CD14-positive monocyte (primary cell): ENCODE results near the gene MUC5B. TPM values are rescaled to one million over a fixed set of nuclear protein-coding genes. Genes with fewer than 3 reads are reported as not detected.
A peak's percentile ranks its signal among the peaks of the same experiment; 100 is the strongest.

Experiments used
- DNase-seq, 3 donors: peaks; one replicate each; pipeline ENCODE4 v3.0.0-alpha.2; 2011 to 2022
- H2AFZ ChIP-seq: 2 replicates; pipeline ENCODE4 v1.6.0; 2012; ENCODE audit warnings: mild to moderate bottlenecking, low read depth, low read length, inconsistent platforms; ENCODE audit not compliant: insufficient read depth, poor library complexity, severe bottlenecking
- H3K27ac ChIP-seq, 2 donors: 1 replicate in 1 of 2; 2 replicates in 1 of 2; pipeline ENCODE4 v1.5.1; 2012 to 2013; ENCODE audit warnings: low read length in 2 of 2, control low read depth in 1 of 2, inconsistent platforms in 1 of 2, low read depth in 1 of 2, mild to moderate bottlenecking in 1 of 2
- H3K27me3 ChIP-seq, 2 donors: one replicate each; pipeline versions ENCODE4 v1.6.0 to v1.6.1; 2011 to 2013; ENCODE audit warnings: low read length in 2 of 2; ENCODE audit not compliant: control insufficient read depth in 2 of 2, insufficient read depth in 2 of 2
- H3K36me3 ChIP-seq, 2 donors: replicated peaks in 1 of 2; 1 replicate in 1 of 2; 2 replicates in 1 of 2; pipeline versions ENCODE4 v1.5.1 to v1.6.1; 2012 to 2013; ENCODE audit warnings: low read length in 2 of 2, control low read depth in 1 of 2, inconsistent platforms in 1 of 2, mild to moderate bottlenecking in 1 of 2; ENCODE audit not compliant: insufficient read depth in 2 of 2, control insufficient read depth in 1 of 2
- H3K4me1 ChIP-seq, 2 donors: 1 replicate in 1 of 2; 2 replicates in 1 of 2; pipeline versions ENCODE4 v1.5.1 to v1.6.1; 2012 to 2013; ENCODE audit warnings: low read length in 2 of 2, control low read depth in 1 of 2, inconsistent platforms in 1 of 2, mild to moderate bottlenecking in 1 of 2, moderate library complexity in 1 of 2; ENCODE audit not compliant: insufficient read depth in 2 of 2, control insufficient read depth in 1 of 2
- H3K4me2 ChIP-seq: replicated peaks from 2 replicates; pipeline ENCODE3; 2012; ENCODE audit warnings: low read length, moderate library complexity, mild to moderate bottlenecking; ENCODE audit not compliant: poor library complexity, severe bottlenecking; ENCODE audit errors: extremely low read depth
- H3K4me3 ChIP-seq, 3 experiments: fragments of 200-600 bp in 1 of 3; sonication (generic) in 1 of 3; replicated peaks in 1 of 3; 1 replicate in 2 of 3; 2 replicates in 1 of 3; pipeline ENCODE4 v1.5.1; 2011 to 2013; ENCODE audit warnings: low read length in 3 of 3, mild to moderate bottlenecking in 3 of 3, control low read depth in 2 of 3, low read depth in 2 of 3, inconsistent platforms in 1 of 3, moderate library complexity in 1 of 3
- H3K79me2 ChIP-seq: 2 replicates; pipeline ENCODE4 v1.6.0; 2012; ENCODE audit warnings: mild to moderate bottlenecking, control low read depth, inconsistent platforms, low read length, moderate library complexity; ENCODE audit not compliant: insufficient read depth
- H3K9ac ChIP-seq: 2 replicates; pipeline ENCODE4 v1.6.0; 2017; ENCODE audit warnings: low read length, mild to moderate bottlenecking; ENCODE audit not compliant: insufficient read depth, poor library complexity, severe bottlenecking
- H3K9me3 ChIP-seq, 2 donors: replicated peaks in 1 of 2; 1 replicate in 1 of 2; 2 replicates in 1 of 2; pipeline versions ENCODE4 v1.5.1 to v1.6.1; 2012 to 2013; ENCODE audit warnings: low read length in 2 of 2, control low read depth in 1 of 2; ENCODE audit not compliant: control insufficient read depth in 1 of 2, insufficient read depth in 1 of 2
- H4K20me1 ChIP-seq: 2 replicates; pipeline ENCODE4 v1.6.0; 2012; ENCODE audit warnings: mild to moderate bottlenecking, low read length, control low read depth, moderate library complexity; ENCODE audit not compliant: insufficient read depth
- H3K27ac Mint-ChIP-seq, 7 donors: one replicate each; pipeline ENCODE4 v1.8.0; 2020; ENCODE audit warnings: mild to moderate bottlenecking in 7 of 7, mixed read lengths in 7 of 7, moderate library complexity in 6 of 7, inconsistent platforms in 2 of 7
- H3K27me3 Mint-ChIP-seq, 3 donors: one replicate each; pipeline ENCODE4 v1.8.0; 2021 to 2022; ENCODE audit warnings: low read depth in 3 of 3, mild to moderate bottlenecking in 3 of 3, mixed read lengths in 3 of 3, moderate library complexity in 3 of 3, inconsistent platforms in 1 of 3
- H3K36me3 Mint-ChIP-seq, 2 donors: one replicate each; pipeline ENCODE4 v1.8.0; 2020; ENCODE audit warnings: mixed read lengths in 2 of 2, inconsistent platforms in 1 of 2, mild to moderate bottlenecking in 1 of 2
- H3K4me1 Mint-ChIP-seq: one replicate; pipeline ENCODE4 v1.8.0; 2020; ENCODE audit warnings: mild to moderate bottlenecking, mixed read lengths
- H3K4me3 Mint-ChIP-seq, 2 donors: one replicate each; pipeline ENCODE4 v1.8.0; 2020; ENCODE audit warnings: mild to moderate bottlenecking in 2 of 2, mixed read lengths in 2 of 2, moderate library complexity in 1 of 2
- H3K9me3 Mint-ChIP-seq, 7 donors: one replicate each; pipeline ENCODE4 v1.8.0; 2020 to 2022; ENCODE audit warnings: mixed read lengths in 7 of 7, mild to moderate bottlenecking in 6 of 7, moderate library complexity in 6 of 7, inconsistent platforms in 2 of 7
- WGBS: methylation state at CpG from one replicate; pipeline ENCODE4 v1.1.5; 2013; ENCODE audit warnings: missing lambda C conversion rate; ENCODE audit not compliant: insufficient coverage; 5-methylcytosine and 5-hydroxymethylcytosine counted together
- intact Hi-C, 2 donors: fragments of 100-400 bp; cut with micrococcal nuclease; formaldehyde crosslinking; loops; one replicate each; pipeline versions ENCODE4 v1.15.0 to v1.15.1; 2023
- polyA plus RNA-seq, 3 donors: library from polyadenylated mRNA; depleted of rRNA in 1 of 3; unstranded in 2 of 3; stranded (reverse) in 1 of 3; fragments of 300-500 nt in 2 of 3; fragments of >200 nt in 1 of 3; fragmentation: Illumina TruSeq in 2 of 3; gene quantifications; 1 replicate in 2 of 3; 2 replicates in 1 of 3; pipeline ENCODE4 v1.2.3, GENCODE V29; 2012 to 2021
- TF ChIP-seq, protein P1 (sequence below): fragments of 200-600 bp; IDR thresholded peaks from one replicate; pipeline ENCODE4 v1.8.0; 2022; ENCODE audit warnings: antibody characterized with exemption, mild to moderate bottlenecking

The MUC5B gene
- polyA plus RNA-seq, 3 donors, result not detected

DNA sequence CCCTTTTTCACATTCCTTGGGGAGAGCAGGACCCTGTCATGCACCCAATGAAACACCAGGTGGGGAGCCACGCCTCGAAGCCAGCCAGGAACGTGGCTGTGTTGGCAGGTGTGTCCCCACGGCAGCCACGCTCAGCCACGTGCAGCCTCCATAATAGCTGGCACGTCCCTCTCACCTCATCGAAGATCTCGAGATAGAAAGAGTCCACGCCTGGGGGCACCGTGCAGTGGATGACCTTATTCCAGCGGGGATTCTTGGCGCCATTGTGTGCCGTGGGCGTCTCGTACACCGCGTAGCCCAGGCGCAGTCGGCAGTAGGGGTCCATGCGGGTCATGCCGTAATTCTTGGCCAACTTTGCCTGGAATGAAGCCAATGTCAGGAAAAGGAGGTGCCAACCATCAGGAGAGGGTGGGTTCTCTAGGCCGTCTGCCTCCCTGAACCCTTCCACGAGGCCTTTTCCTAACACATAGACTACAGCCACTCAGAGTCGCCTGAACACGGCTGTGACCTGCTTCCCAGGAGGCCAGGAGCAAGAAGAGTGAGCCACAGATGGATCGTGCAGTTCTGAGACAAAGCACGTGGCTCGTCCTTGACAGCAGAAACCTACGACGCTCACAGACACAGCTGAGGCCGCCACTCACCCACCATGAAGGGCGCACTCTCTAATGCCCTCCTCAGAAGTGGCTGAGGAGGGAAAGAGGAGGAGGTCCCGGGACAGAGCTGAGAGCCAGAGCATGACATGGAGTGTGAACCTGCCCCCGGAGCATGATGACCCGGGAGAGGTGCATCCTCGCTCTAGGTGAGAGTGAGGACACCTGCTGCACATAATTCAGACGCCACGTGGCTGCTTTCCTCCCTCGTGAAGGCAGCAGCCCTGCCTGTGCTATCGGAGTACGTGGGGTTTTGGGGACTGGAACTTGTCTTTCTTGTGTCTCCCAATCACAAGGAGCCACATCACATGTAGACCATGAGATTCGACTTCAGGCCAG, 67.5 kb downstream of the MUC5B start:
- intact Hi-C loops, result loop anchor here in 1 of 2 donors (5.0 to 10.0 kb wide), 2 partner anchors 227 to 284 kb away; partner anchors contain the start of gene DUSP8

More for the DNA sequence above, 67.5 kb downstream of the MUC5B start:
- no peak overlapping the region for H2AFZ ChIP-seq
- H3K36me3 ChIP-seq, result peaks cover 78 to 88% of the 10 kb centered on the region in 2 donors
- TF ChIP-seq, protein P1, sequence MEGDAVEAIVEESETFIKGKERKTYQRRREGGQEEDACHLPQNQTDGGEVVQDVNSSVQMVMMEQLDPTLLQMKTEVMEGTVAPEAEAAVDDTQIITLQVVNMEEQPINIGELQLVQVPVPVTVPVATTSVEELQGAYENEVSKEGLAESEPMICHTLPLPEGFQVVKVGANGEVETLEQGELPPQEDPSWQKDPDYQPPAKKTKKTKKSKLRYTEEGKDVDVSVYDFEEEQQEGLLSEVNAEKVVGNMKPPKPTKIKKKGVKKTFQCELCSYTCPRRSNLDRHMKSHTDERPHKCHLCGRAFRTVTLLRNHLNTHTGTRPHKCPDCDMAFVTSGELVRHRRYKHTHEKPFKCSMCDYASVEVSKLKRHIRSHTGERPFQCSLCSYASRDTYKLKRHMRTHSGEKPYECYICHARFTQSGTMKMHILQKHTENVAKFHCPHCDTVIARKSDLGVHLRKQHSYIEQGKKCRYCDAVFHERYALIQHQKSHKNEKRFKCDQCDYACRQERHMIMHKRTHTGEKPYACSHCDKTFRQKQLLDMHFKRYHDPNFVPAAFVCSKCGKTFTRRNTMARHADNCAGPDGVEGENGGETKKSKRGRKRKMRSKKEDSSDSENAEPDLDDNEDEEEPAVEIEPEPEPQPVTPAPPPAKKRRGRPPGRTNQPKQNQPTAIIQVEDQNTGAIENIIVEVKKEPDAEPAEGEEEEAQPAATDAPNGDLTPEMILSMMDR, result no peak
- H4K20me1 ChIP-seq, result peaks cover 91% of the 10 kb centered on the region
- H3K4me2 ChIP-seq, result no peak overlapping the region
- no peak for DNase-seq
- H3K9me3 ChIP-seq, result no peaks in the 10 kb centered on the region
- no peaks in the 10 kb centered on the region for H3K27me3 ChIP-seq
- no peak overlapping the region for H3K27ac ChIP-seq
- Mint-ChIP-seq H3K36me3 (peaks cover 72 to 87% of the 10 kb centered on the region in 2 donors), H3K9me3 (peaks cover 0 to 5% (median 0%) of the 10 kb centered on the region in 7 donors), H3K4me3 (no peak overlapping the region), H3K27ac (peak overlapping the region in 1 of 7 donors; percentile 42), H3K27me3 (no peaks in the 10 kb centered on the region), H3K4me1 (no peaks in the 10 kb centered on the region)
- peaks cover 52% of the 10 kb centered on the region for H3K79me2 ChIP-seq
- H3K4me3 ChIP-seq, result no peak overlapping the region
- H3K9ac ChIP-seq, result no peak overlapping the region
- no peaks in the 10 kb centered on the region for H3K4me1 ChIP-seq
- WGBS, result 96% methylated on average over 37 of the region's 43 CpGs
